HG03108 (cell line): ENCODE measurements around the gene SERPINB1.
A peak's percentile ranks its signal among the peaks of the same experiment; 100 is the strongest.
"Not testable (repeated sequence)": the region's sequence is repeated elsewhere in the genome, so short reads cannot be mapped to it uniquely, and the experiment has no call there.

Experiments used
- ATAC-seq: cut with Tn5 transposase; IDR thresholded peaks from one replicate; pipeline ENCODE4 v1.9.1; 2021; ENCODE audit warnings: moderate library complexity; ENCODE audit not compliant: unreplicated experiment

Gene SERPINB1

DNA sequence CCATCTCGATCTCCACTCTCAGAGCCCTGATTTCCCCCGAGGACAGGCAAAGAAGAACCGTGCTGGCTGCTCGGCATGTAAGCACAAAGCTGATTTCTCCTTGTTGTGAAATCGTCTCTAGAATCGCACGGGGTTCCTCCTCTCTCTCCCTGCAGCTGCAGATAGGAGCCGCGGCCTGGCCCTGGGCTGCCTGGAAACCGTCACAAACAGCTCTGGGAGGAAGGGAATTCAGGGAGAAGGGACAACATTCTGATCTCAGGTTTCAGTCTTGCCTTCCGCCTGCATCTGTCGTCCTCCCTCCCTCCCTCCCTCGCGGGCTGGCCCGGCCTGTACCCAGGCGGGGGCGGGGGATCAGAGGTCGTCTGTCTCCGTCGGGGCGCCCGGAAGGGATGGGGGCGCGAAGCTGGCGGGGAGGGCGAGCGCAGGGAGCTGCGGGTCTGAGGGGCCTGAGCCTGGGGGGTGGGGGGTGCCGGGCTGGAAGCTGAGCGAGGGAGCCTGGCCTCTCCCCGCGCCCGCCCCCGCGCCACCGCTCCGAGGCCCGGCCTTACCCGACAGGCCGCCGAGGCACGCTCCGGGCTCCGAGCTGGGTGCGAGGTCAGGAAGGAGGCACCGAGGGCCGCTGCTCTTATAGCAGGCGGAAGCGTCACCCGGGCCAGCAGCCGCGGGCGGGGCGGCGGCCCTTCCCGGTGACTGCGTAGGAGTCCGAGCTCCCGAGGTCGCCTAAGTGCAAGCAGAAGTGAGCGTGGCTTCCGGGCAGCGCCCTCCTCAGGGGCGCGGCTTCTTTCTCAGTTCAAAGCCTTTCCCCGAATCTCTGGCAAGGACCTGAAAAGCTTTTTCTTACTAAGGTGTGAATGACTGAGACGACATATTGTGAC is at the start of gene SERPINB1:
TSS of gene SERPINB1 (minus strand) at position 600 of the 875 bp plus-strand sequence. CDS start 1,277 bp downstream, outside the sequence.
- peak; percentile 78 for ATAC-seq

GRCh38 chr6:2890976-2891767 is 49.5 kb upstream of the SERPINB1 start:
- no peak for ATAC-seq

DNA sequence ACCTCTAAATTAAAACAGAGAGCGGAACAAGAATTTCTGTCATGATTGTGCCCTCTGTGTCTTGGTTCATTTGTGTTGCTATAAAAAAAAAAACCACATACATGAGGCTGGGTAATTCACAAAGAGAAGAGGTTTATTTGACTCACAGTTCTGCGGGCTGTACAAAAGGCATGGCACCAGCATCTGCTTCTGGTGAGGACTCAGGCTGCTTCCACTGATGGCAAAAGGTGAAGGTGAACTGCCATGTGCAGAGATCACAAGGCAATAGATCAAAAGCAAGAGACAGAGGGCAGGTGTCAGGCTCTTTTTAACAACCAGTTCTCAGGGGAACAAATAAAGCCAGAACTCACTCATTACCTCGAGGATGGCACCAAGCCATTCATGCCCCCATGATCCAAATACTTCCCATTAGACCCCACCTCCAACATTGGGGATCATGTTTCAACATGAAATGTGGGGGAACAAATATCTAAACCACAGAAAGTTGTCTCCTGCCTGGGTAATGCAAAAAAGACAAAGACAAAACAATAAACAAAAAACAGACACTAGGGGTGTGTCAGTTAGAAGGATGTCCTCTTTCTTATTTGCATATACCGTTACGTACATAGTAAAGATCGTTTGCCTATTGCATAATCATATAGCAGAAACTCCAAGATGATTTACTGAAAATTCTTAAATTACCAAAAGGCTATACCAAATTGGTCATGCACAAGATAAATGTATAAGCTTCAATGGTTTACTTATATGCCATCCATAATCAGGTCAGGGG is 44.5 kb upstream of the SERPINB1 start:
- ATAC-seq: no peak

DNA sequence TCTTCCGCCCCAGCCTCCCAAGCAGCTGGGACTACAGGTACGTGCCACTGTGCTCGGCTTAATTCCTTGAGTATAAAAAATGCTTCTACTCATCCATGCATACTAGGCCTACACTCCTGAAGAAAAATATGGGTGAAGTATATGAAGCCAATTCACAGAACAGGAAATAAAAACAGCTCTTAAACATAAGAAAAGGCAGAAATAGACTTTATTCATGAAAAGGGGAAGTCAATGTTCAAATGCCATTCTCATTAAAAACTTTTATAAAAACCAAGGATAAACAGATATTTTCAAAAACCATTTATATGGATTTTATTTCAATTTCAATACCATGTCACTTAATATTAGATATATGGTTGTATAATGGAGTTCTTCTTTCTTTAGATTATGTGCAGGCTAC is 43.1 kb upstream of the SERPINB1 start:
- no peak for ATAC-seq

DNA sequence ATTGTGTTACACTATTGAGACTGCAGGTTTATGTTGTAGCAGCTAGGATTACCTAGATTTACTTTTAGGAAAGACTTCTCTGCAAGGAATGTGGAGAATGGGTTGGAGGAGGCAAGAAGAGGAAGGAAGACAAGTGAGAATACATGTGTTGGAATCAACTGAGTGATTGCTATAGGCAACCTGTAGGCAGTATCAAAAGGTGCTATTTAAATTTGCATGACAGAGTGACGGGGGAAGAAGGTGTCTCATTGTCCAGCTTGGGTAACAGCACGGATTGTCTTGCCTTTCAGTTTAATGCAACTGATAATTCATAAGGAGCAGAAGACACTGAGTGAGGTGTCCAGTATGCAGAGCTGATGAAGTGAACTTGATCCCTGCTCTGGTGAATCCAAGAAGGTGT is 42.0 kb upstream of the SERPINB1 start:
- ATAC-seq: no peak

DNA sequence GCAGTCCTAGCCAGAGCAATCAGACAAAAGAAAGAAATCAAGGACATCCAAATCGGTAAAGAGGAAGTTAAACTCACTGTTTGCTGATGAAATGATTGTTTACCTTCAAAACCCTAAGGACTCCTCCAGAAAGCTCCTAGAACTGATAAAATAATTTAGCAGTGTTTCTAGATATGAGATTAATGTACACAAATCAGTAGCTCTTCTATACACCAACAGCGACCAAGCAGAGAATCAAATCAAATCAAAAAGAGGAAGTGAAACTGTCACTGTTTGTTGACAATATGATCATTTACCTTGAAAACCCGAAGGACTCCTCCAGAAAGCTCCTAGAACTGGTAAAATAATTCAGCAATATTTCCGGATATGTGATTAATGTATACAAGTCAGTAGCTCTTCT is 39.8 kb upstream of the SERPINB1 start:
- peak; percentile 56 for ATAC-seq

- ATAC-seq: not testable (repeated sequence)
Measured at GRCh38 chr6:2880156-2880555, 38.5 kb upstream of the SERPINB1 start.

GRCh38 chr6:2877960-2878359 is 36.3 kb upstream of the SERPINB1 start:
- ATAC-seq: no peak

- no peak for ATAC-seq
Measured at GRCh38 chr6:2877057-2877882, 35.6 kb upstream of the SERPINB1 start.

- ATAC-seq: peak; percentile 43
Measured at GRCh38 chr6:2876210-2877056, 34.8 kb upstream of the SERPINB1 start.

DNA sequence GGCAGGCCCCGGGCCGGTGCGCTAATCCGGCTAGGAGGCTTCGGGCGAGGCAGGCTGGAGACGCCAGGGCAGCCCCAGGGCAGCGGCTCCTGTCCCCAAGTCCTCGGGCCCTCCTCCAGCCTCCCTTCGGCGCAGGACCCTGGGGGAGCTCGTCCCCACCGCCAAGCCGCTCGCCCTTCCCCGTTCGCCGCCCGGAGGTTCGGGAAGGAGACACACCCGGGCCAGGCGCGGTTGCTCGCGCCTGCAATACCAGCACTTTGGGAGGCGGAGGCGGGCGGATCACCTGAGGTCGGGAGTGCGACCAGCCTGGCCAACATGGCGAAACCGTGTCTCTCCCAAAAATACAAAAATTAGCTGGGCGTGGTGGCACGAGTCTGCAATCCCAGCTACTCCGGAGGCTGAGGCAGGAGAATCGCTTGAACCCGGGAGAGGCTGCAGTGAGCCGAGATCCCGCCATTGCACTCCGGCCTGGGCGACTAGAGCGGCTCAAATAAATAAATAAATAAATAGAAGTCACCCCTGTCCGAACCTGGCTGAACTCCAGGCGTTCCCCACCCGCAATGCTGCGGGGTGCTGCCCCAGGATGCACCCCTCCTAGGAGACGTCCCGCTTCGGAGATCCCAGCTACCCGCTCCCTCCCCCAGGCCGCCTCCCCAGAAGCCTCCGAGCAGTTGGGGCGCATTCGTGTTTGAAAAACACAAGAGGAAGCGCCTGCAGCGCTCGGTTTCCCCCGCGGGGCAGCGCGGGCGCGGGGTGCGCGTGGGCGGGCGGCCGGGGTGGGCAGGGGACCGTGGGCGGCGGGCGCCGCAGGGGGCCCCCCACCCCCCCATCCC is 33.9 kb upstream of the SERPINB1 start:
- ATAC-seq: peak; percentile 14

GRCh38 chr6:2873643-2874042 is 32.0 kb upstream of the SERPINB1 start:
- ATAC-seq: no peak

DNA sequence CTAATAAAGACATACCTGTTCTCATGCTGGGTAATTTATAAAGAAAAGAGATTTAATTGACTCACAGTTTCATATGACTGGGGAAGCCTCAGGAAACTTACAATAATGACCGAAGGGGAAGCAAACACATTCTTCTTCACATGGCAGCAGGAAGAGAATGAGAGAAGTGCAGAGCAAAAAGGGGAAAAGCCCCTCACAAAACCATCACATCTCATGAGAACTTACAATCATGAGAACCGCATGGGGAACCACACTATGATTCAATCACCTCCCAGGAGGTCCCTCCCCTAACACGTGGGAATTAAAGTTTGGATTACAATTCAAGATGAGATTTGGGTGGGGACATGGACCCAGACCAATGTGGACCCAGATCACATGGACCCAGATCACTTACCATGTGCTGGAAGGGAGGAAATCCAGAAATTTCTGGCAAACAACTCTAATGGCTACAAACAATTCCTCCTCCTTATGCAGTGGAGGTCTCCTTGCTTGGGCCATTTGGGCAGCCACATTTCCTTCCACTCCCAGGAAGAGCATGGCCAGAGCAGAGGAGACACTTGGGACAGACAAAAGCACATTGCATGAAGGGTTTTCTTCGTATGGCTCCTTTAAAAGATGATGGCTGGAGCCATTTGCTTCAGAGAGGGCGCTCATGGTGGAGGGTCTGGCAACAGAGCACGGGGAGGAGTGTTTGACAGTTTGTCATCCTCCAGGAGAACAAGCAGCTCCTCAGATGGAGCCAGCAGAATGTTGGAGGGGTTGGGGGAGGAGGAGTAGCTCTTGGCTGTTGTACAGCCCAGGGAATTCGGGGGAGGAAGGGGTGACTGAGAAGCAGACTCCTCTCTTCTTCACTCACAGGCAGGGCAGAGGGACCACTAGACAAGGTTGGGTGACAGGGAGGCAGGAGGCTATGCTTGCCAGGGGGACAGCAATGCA is 31.0 kb upstream of the SERPINB1 start:
- ATAC-seq: no peak

DNA sequence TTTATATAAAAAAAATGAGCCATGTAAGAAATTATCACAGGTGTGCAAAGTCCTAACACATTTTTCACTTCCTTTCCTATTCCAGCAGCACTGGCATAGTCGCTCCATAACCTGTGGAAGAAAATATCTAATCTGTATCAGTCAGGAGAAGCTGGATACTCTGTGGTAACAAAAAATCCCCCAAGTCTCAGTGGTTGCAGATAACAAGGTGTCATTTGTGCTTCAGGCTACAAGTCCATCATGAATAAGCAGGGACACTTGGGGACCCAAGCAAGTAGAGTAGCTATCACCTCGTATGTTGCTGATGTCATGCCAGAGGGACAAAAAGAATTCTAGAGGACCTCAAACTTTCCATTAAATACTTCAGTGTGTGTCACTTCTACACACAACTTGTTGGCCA is 30.3 kb upstream of the SERPINB1 start:
- ATAC-seq: no peak

GRCh38 chr6:2871102-2871501 is 29.4 kb upstream of the SERPINB1 start:
- ATAC-seq: no peak

- no peak for ATAC-seq
Measured at GRCh38 chr6:2870046-2870636, 28.5 kb upstream of the SERPINB1 start.

GRCh38 chr6:2868637-2869036 is 27.0 kb upstream of the SERPINB1 start:
- no peak for ATAC-seq
